SK-N-MC (cell line): ENCODE results near the gene KLRK1.
"Not testable (repeated sequence)": the region's sequence is repeated elsewhere in the genome, so short reads cannot be mapped to it uniquely, and the experiment has no call there.

Experiments
- DNase-seq: peaks from one replicate; pipeline ENCODE4 v3.0.0-alpha.2; 2011; ENCODE audit warnings: low read depth, low spot score
- H3K27ac ChIP-seq: fragments of 200-600 bp; sonication (generic); 2 replicates; pipeline ENCODE4 v1.5.1; 2016; ENCODE audit warnings: mixed run types
- H3K36me3 ChIP-seq: fragments of 200-600 bp; sonication (generic); 2 replicates; pipeline ENCODE4 v1.6.1; 2017; ENCODE audit warnings: antibody characterized with exemption, low read length, mixed read lengths; ENCODE audit not compliant: insufficient read depth
- H3K4me3 ChIP-seq: fragments of 200-600 bp; sonication (generic); 2 replicates; pipeline ENCODE4 v1.5.1; 2016
- H3K9ac ChIP-seq: fragments of 200-600 bp; sonication (generic); 2 replicates; pipeline ENCODE4 v1.8.0; 2017; ENCODE audit warnings: mixed run types, mixed read lengths; ENCODE audit not compliant: insufficient read length
- H3K9me3 ChIP-seq: fragments of 200-600 bp; sonication (generic); 2 replicates; pipeline ENCODE4 v1.6.1; 2017; ENCODE audit warnings: low read depth, mild to moderate bottlenecking, antibody characterized with exemption, low read length, moderate library complexity, mixed read lengths
- EZH2 ChIP-seq: fragments of 200-600 bp; sonication (generic); IDR thresholded peaks from one replicate; pipeline ENCODE4 v1.6.1; 2017; ENCODE audit warnings: antibody characterized with exemption
- FOXP2 ChIP-seq: optimal IDR thresholded peaks from 2 replicates; pipeline ENCODE3; 2011; ENCODE audit warnings: mild to moderate bottlenecking, moderate library complexity; ENCODE audit not compliant: insufficient read depth; ENCODE audit errors: extremely low read length, control extremely low read depth
- POLR2AphosphoS5 ChIP-seq: IDR thresholded peaks from 2 replicates; pipeline ENCODE4 v1.6.1; 2012; ENCODE audit warnings: mild to moderate bottlenecking, low read depth, low read length, borderline replicate concordance

The KLRK1 gene

DNA sequence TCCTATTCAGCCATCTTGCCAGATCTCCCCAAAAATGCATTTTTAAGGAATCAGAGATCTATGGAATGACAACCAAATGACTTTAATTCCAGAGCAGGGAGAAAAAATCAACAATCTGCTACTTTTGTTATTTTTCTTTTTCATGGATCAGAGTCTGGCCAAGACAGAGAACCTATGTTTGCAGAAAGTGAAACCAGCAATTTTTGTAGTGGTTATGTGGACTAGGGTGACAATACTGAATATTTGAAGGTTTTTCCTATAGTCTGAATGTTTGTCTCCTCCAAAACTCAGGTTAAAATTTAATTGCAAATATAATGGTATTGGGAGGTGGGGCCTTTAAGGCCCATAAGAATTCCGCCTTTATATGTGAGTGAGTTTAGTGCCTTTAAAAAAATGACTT lies 30.9 kb downstream of the KLRK1 start:
- no peak for DNase-seq
- Histone ChIP-seq H3K27ac (no peak overlapping the region), H3K9me3 (no peaks in the 10 kb centered on the region), H3K9ac (no peak overlapping the region), H3K36me3 (no peaks in the 10 kb centered on the region), H3K4me3 (no peak overlapping the region)
- no peak for TF ChIP-seq POLR2AphosphoS5
- TF ChIP-seq FOXP2: no peak
- no peak for TF ChIP-seq EZH2

DNA sequence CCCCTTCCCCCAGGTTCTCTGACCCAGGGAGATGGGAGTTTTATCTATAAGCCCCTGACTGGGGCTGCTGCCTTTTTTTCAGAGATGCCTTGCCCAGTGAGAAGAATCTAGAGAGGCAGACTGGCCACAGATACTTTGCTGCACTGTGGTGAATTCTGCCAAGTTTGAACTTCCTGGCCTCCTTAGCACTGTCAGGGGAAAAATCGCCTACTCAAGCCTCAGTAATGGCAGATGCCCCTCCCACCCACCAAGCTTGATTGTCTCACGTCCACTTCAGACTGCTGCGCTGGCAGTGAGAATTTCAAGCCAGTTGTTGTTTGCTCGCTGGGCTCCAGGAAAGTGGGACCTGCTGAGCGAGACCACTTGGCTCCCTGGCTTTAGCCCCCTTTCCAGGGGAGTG lies 31.7 kb downstream of the KLRK1 start:
- Histone ChIP-seq H3K27ac (no peak overlapping the region), H3K9me3 (no peaks in the 10 kb centered on the region), H3K9ac (no peak overlapping the region), H3K4me3 (no peak overlapping the region), H3K36me3 (no peaks in the 10 kb centered on the region)
- TF ChIP-seq EZH2 (no peak), FOXP2 (no peak), POLR2AphosphoS5 (no peak)
- no peak for DNase-seq

DNA sequence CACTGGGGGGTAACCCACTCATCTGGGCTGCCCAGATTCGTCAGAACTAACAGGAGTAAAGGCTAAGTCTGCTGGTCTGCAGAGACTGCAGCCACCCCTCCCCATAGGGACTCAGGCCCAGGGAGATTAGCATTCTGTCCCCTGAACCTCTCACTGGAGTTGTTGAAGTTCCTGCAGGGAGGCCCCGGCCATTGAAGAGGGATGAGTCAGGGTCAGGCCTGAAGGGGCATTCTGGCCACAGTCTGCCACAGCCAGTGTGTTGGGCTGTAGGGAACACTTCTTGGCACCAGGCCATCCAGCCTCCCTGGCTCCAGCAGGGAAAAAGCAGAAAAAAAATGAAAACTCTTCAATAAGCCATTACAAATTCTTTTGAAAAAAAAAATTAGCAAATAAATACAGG lies 35.3 kb downstream of the KLRK1 start:
- no peak overlapping the region for H3K27ac ChIP-seq
- no peak overlapping the region for H3K9ac ChIP-seq
- H3K36me3 ChIP-seq: no peaks in the 10 kb centered on the region
- no peak overlapping the region for H3K4me3 ChIP-seq
- no peaks in the 10 kb centered on the region for H3K9me3 ChIP-seq
- no peak for TF ChIP-seq FOXP2
- no peak for TF ChIP-seq EZH2
- TF ChIP-seq POLR2AphosphoS5: no peak
- DNase-seq: no peak

DNA sequence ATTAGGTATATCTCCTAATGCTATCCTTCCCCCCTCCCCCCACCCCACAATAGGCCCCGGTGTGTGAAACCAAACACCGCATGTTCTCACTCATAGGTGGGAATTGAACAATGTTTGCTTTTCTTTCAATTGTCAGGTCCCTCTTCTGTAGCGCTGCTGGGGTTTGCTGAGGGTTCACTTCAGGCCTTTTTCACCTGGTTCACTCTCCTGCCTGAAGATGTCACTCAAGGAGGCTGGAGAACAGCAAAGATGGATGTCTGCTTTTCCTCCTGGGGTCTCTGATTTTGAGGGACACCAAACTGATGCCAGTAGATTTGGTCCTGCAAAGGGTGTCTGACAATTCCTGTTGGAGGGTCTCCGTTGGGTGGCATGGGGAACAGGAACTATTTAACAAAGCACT lies 35.8 kb downstream of the KLRK1 start:
- Histone ChIP-seq H3K9me3 (no peaks in the 10 kb centered on the region), H3K27ac (no peak overlapping the region), H3K36me3 (no peaks in the 10 kb centered on the region), H3K9ac (no peak overlapping the region), H3K4me3 (no peak overlapping the region)
- no peak for DNase-seq
- TF ChIP-seq EZH2 (no peak), FOXP2 (no peak), POLR2AphosphoS5 (no peak)

DNA sequence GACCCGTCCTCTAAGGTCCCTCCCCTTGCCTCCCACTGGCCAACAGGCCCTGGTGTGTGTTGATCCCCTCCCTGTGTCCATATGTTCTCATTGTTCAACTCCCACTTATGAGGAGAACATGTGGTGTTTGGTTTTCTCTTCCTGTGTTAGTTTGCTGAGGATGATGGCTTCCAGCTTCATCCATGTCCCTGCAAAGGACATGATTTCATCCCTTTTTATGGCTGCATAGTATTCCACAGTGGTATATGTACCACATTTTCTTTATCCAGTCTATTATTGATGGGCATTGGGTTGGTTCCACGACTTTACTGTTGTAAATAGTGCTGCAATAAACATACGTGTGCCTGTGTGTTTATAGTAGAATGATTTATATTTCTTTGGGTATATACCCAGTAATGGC lies 38.4 kb downstream of the KLRK1 start:
- DNase-seq, H3K36me3 ChIP-seq, H3K9me3 ChIP-seq, H3K4me3 ChIP-seq, H3K9ac ChIP-seq, H3K27ac ChIP-seq: not testable (repeated sequence)

DNA sequence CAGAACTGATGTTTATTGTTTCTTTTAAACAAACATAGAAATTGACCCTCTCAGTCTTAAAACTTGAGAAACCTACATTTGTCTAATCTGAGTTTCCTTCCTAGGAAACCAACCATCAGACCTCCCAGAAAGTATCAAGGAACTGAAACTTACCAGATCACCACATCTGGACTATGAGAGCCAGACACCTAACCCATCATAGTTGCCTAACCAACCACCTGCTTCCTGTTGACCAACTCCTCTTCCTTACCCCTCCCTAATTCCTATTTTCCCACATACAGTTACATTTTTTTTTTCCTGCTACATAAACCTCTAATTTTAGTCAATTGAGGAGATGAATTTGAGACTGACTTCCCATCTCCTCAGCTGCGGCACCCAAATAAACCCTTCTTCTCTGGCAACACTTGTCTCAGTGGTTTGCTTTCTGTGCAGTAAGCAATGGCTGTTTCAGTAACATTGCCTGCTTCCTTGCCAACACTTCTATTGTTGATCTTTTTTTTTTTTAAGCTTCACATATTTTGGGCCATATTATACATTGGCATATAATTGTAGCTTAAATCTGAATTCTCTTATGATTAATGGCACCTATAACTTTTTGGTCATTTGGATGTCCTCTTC lies 47.8 kb downstream of the KLRK1 start:
- Histone ChIP-seq H3K9ac (no peak overlapping the region), H3K36me3 (no peaks in the 10 kb centered on the region), H3K9me3 (no peaks in the 10 kb centered on the region), H3K4me3 (no peak overlapping the region), H3K27ac (no peak overlapping the region)
- TF ChIP-seq FOXP2 (no peak), EZH2 (no peak), POLR2AphosphoS5 (no peak)
- DNase-seq: no peak

DNA sequence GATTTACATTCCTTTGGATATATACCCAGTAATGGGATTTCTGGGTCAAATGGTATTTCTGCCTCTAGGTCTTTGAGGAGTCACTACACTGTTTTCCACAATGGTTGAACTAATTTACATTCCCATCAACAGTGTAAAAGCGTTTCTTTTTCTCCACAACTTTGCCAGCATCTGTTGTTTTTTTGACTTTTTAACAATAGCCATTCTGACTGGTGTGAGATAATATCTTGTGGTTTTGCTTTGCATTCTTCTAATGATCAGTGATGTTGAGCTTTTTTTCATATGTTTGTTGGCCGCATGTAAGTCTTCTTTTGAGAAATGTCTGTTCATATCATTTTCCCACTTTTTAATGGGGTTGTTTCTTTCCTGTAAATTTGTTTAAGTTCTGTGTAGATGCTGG lies 48.9 kb downstream of the KLRK1 start:
- not testable (repeated sequence) for H3K27ac ChIP-seq, H3K36me3 ChIP-seq, DNase-seq, H3K4me3 ChIP-seq, H3K9ac ChIP-seq, H3K9me3 ChIP-seq

DNA sequence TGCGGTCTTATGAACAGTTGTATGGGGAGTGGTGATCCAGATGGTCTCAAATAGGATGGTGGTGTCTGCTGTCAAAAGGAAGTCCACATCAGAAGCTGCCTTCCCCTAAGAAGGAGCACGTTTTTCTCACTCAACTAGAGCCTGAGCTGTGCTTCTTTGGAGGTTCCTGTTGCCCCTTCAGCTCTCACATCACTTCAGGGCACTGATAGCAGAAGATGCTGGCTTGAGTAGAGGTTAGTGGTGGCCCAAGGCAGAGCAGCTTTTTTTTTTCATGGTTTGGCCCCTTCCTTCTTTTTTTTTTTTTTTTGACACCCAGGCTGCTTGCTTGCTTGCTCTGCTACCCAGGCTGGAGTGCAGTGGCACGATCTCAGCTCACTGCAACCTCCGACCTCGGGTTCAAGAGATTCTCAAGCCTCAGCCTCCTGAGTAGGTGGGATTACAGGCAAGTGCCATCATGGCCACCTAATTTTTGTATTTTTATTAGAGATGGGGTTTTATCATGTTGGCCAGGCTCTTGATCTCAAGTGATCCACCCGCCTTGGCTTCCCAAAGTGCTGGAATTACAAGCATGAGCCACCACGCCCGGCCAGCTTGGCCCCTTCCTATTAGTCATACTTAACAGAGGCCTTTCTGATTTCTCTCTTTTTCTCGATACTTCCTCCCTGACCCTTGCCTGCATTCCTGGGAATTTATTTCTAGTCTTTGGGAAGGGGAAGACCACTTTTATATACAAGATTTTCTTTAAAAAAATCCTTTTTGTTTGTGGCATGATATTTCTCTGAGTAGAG lies 50.6 kb downstream of the KLRK1 start:
- TF ChIP-seq EZH2 (no peak), POLR2AphosphoS5 (no peak), FOXP2 (no peak)
- Histone ChIP-seq H3K4me3 (no peak overlapping the region), H3K9ac (no peak overlapping the region), H3K36me3 (no peaks in the 10 kb centered on the region), H3K27ac (no peak overlapping the region), H3K9me3 (no peaks in the 10 kb centered on the region)
- no peak for DNase-seq

DNA sequence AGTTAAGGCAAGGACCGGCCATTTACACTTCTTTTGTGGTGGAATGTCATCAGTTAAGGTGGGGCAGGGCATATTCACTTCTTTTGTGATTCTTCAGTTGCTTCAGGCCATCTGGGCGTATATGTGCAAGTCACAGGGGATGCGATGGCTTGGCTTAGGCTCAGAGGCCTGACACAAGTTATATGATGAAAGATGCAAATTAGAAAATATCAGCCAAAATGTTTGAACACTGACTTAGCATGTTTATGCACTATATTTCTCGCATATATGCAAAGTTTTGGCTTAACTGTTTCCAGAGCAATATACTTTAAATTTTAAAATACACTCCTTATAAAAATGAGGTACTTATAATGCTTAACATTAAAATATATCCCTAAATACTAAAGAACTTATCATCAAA lies 51.4 kb downstream of the KLRK1 start:
- H3K4me3 ChIP-seq, H3K27ac ChIP-seq, H3K9ac ChIP-seq, DNase-seq, H3K36me3 ChIP-seq, H3K9me3 ChIP-seq: not testable (repeated sequence)

DNA sequence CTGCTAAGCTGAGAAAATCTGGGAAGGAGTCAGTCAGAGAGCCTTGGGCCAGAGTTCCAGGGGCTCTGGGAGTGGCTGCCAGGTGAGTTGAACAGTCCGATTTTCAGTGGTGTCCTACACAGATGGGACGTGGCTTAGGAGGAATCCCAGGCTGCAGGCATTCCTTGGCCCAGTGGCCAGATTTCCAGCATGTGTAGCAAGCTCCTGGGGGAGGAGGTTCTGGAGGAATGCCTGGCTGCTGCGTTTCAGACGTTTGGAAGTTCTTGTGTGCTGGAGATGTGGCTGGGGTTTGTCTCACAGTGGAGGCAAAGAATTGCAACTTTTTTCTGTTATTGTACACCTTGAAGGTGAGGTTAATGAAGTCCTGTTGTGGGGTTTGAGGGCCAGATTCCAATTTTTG lies 53.6 kb downstream of the KLRK1 start:
- not testable (repeated sequence) for H3K9ac ChIP-seq, H3K36me3 ChIP-seq, DNase-seq, H3K4me3 ChIP-seq, H3K9me3 ChIP-seq, H3K27ac ChIP-seq
